Spinal cord (tissue), 10 donors: ENCODE measurements around the gene THAP8. TPM values are rescaled to one million over a fixed set of nuclear protein-coding genes. Genes with fewer than 3 reads are reported as not detected.

Experiments
- DNase-seq, 6 donors: peaks; one replicate each; pipeline versions ENCODE4 v3.0.0 to v3.0.0-alpha.2; 2013 to 2015; ENCODE audit warnings: low spot score in 6 of 6, low read depth in 4 of 6
- H3K27ac ChIP-seq: one replicate; pipeline ENCODE4 v1.5.1; 2013; ENCODE audit warnings: low read depth, low read length, control low read depth
- H3K27me3 ChIP-seq: one replicate; pipeline ENCODE4 v1.6.1; 2013; ENCODE audit warnings: low read length; ENCODE audit not compliant: control insufficient read depth, insufficient read depth
- H3K36me3 ChIP-seq: one replicate; pipeline ENCODE4 v1.6.1; 2013; ENCODE audit warnings: low read length; ENCODE audit not compliant: control insufficient read depth, insufficient read depth
- H3K4me1 ChIP-seq: one replicate; pipeline ENCODE4 v1.6.1; 2013; ENCODE audit warnings: low read length; ENCODE audit not compliant: control insufficient read depth, insufficient read depth
- H3K4me3 ChIP-seq: one replicate; pipeline ENCODE4 v1.5.1; 2013; ENCODE audit warnings: low read depth, low read length, control low read depth
- H3K9me3 ChIP-seq: one replicate; pipeline ENCODE4 v1.6.1; 2013; ENCODE audit warnings: low read length; ENCODE audit not compliant: control insufficient read depth, insufficient read depth
- WGBS: methylation state at CpG from one replicate; pipeline ENCODE4 v1.1.5; 2013; ENCODE audit warnings: missing lambda C conversion rate; ENCODE audit not compliant: insufficient coverage; 5-methylcytosine and 5-hydroxymethylcytosine counted together
- polyA plus RNA-seq, 2 donors: library from polyadenylated mRNA; unstranded; fragments of 120-200 nt; gene quantifications; one replicate each; pipeline ENCODE4 v1.2.1, GENCODE V29; 2013; ENCODE audit not compliant: insufficient read length in 2 of 2
- total RNA-seq, 2 donors: library from RNA; depleted of rRNA in 1 of 2; stranded (reverse); fragments of 120-200 nt in 1 of 2; fragments of >200 nt in 1 of 2; gene quantifications; one replicate each; pipeline versions ENCODE4 v1.2.3 to v1.2.4, GENCODE V29; 2013 to 2014
- donor health status: healthy.

THAP8 gene
- total and polyA plus RNA-seq, 4 donors, result 3.1 to 17.1 (median 11.7) TPM

GRCh38 chr19:36023432-36023831, 30.7 kb downstream of the THAP8 start:
- Histone ChIP-seq H3K9me3 (no peaks in the 10 kb centered on the region), H3K27me3 (no peaks in the 10 kb centered on the region), H3K36me3 (peaks cover 91% of the 10 kb centered on the region), H3K27ac (no peak overlapping the region), H3K4me3 (no peak overlapping the region), H3K4me1 (no peaks in the 10 kb centered on the region)
- WGBS, result no CpG with 5 or more reads among the region's 5 CpGs
- no peak for DNase-seq

- H3K36me3 ChIP-seq, result peaks cover 76% of the 10 kb centered on the region
- H3K9me3 ChIP-seq, result no peaks in the 10 kb centered on the region
- no peak overlapping the region for H3K27ac ChIP-seq
- H3K4me1 ChIP-seq, result peaks cover 5% of the 10 kb centered on the region
- WGBS, result 94% methylated on average over 18 of the region's 22 CpGs
- no peak overlapping the region for H3K4me3 ChIP-seq
- H3K27me3 ChIP-seq, result no peaks in the 10 kb centered on the region
- DNase-seq, result no peak
Observed at GRCh38 chr19:36019061-36019670, 34.9 kb downstream of the THAP8 start.

GRCh38 chr19:36014012-36014924, 39.8 kb downstream of the THAP8 start, which contains the start of gene ALKBH6:
ALKBH6 (minus strand) TSS chr19:36014213; CDS start chr19:36013397, 816 bp downstream.
- H3K9me3 ChIP-seq, result no peaks in the 10 kb centered on the region
- peaks cover 39% of the 10 kb centered on the region for H3K36me3 ChIP-seq
- H3K27ac ChIP-seq, result peak within 1 kb of the TSS; percentile 7
- peak; percentile 91 to 100 (median 98) for DNase-seq
- H3K27me3 ChIP-seq, result no peaks in the 10 kb centered on the region
- peak within 1 kb of the TSS; percentile 84 for H3K4me3 ChIP-seq
- H3K4me1 ChIP-seq, result peaks cover 22% of the 10 kb centered on the region
- WGBS, result 3% methylated on average over 39 of the region's 42 CpGs

DNA sequence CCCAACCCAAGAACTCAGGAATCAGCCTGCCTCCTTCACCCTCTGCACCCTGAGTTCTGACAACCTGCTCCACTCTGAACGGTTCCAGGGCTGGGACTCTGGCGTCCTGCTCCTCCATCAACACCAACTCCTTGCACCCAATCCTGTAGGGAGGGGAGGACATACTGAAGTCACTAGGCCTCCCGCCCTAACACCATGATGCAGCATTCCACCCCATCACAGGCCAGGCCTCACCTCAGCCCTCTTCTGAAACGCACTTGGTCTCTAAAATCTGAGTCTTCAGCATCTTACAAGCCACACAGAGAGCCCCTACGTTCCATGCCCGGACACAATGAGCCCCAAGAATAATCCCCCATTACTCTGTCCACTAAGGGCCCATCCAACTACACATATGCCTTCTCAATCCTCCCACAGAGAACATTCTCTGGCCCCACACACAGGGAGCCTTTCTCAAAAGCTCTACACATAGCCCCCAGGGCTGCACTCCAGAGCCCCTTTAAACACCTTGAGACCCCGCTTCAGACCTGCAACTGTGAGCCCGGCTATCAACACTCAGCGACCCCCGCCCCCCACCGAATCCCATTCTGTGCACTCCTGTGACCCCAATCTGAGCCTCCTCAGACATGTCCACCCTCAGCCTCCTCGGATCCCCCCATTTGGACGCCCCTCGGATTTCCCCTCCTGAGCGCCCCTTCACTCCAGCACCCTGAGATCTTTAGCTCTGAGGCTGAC, 40.6 kb downstream of the THAP8 start:
- no peaks in the 10 kb centered on the region for H3K27me3 ChIP-seq
- H3K4me1 ChIP-seq, result peaks cover 29% of the 10 kb centered on the region
- no peak overlapping the region for H3K27ac ChIP-seq
- 17% methylated on average over 13 of the region's 15 CpGs for WGBS
- H3K36me3 ChIP-seq, result peaks cover 31% of the 10 kb centered on the region
- H3K9me3 ChIP-seq, result no peaks in the 10 kb centered on the region
- H3K4me3 ChIP-seq, result peak overlapping the region; percentile 84
- no peak for DNase-seq

DNA sequence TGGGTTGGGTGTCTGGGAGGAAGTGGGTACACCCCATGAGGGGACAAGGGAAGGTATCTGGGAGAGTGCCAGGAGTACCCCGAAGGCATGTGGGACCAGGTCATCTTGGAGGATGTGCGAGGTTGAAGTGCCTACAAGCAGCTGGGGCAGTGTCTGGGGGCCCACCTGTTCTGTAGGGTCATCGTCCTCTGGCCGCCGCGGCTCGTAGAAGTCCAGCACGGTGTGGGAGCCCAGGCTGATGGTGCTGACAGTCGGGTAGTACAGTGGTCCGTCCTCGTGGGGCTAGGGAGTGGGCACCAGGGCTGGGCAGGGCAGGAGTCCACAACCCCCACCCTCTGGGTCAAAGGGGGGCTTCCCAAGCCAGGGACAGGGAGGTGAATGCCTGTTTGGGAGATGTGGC, 43.7 kb downstream of the THAP8 start:
- H3K9me3 ChIP-seq, result no peaks in the 10 kb centered on the region
- no peak overlapping the region for H3K4me3 ChIP-seq
- WGBS, result 96% methylated on average over 8 of the region's 11 CpGs
- H3K27ac ChIP-seq, result no peak overlapping the region
- no peak for DNase-seq
- H3K36me3 ChIP-seq, result peaks cover 16% of the 10 kb centered on the region
- peaks cover 34% of the 10 kb centered on the region for H3K4me1 ChIP-seq
- no peaks in the 10 kb centered on the region for H3K27me3 ChIP-seq

DNA sequence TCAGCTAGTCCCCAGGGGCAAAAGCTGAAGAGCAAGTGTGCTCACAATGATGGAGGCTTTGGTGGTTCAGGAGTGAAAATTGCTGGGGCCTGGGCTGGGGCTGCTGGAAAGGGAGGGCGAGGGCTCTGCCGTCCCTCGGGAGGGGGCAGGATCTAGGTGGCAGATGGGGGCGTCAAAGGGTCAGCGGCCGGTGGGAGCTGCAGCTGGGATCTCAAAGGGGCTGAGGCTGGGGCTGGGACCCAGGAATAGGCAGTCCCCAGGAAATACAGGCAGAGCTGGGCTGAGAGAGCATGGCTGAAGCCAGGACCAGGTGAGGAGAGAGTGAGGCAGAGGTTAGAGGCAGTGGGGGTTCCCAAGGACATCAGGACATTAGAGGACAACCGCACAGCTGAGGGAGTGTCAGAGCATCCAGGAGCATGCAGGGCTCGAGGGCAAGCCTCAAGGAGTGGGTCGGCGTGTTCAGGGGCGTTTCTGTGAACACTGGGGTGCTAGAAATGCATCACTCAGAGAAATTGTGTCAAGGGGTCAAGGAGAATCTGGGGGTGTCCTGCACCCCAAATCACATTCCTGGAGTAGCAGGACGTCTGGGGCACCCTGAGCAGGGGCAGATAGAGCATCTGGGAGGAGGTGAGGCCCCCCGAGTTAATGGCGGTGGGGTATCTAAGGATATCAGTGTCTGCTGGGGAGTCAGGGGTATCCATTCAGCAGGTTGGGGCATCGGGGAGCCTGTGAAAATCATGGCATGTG, 44.3 kb downstream of the THAP8 start:
- Histone ChIP-seq H3K4me3 (peak overlapping the region; percentile 32), H3K9me3 (no peaks in the 10 kb centered on the region), H3K36me3 (peaks cover 17% of the 10 kb centered on the region), H3K4me1 (peaks cover 34% of the 10 kb centered on the region), H3K27ac (no peak overlapping the region), H3K27me3 (no peaks in the 10 kb centered on the region)
- DNase-seq, result peak in 1 of 6 donors; percentile 6
- WGBS, result 58% methylated on average over 14 of the region's 15 CpGs

DNA sequence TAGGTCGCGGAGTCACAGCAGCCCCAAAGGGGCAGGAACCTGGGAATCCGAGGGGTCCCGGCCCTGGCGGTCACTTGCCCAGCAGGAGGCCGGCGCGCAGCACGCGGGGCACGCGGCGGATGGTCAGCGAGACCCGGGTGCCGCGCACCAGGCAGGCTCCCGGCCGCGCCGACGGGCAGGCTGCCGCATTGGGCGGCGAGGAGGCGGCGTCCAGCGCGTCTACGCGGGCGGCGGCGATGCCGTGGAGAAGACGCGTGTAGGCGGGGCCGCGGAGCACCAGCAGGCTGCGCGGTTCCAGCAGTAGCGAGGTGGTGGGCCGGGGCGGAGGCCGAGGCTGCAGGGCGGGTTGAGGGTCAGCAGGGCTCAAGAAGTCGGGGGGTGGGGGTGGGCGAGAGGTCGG, 44.9 kb downstream of the THAP8 start:
- peaks cover 29% of the 10 kb centered on the region for H3K4me1 ChIP-seq
- peak overlapping the region; percentile 32 for H3K4me3 ChIP-seq
- WGBS, result 1% methylated on average over 50 of the region's 50 CpGs
- no peaks in the 10 kb centered on the region for H3K9me3 ChIP-seq
- peaks cover 20% of the 10 kb centered on the region for H3K36me3 ChIP-seq
- H3K27ac ChIP-seq, result no peak overlapping the region
- H3K27me3 ChIP-seq, result no peaks in the 10 kb centered on the region
- peak in 2 of 6 donors; percentile 72 to 82 for DNase-seq

DNA sequence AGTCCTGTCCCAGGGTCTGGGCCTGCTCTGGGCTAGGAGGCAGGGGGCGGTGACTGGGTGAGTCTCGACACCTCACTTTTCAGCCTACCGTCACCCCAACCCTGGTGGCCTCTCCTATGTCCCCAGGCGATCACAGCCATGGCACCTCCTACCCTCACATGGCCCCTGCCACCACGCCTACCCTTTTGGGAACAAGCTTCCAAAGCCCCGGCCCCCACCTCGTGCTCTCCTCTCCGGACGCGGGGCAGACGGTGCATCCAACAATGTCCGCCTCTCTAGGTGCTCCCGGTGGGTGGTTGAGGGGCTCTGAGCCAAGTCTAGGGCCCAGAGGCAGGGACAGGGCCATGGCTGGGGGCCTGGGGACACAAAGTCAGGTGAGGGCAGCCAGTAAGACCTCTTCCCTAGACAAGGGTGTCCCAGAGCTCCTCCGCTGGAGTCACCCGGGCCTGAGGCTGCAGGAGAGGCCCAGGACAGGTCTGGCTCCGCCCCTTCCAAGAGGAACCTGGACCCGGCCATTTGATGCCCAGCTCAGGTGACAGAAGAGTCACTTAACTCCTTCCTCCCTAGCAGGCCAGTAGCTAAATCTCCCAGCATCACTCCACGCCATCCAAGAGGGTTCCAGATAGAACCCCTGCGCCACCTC, 45.6 kb downstream of the THAP8 start, which contains the start of gene SYNE4:
TSS of gene SYNE4 (minus strand) at position 478 of the 643 bp plus-strand sequence. CDS start at position 346, 132 bp downstream.
- Histone ChIP-seq H3K27ac (no peak within 1 kb of the TSS), H3K4me3 (peak within 1 kb of the TSS; percentile 32), H3K9me3 (no peaks in the 10 kb centered on the region), H3K4me1 (peaks cover 25% of the 10 kb centered on the region), H3K36me3 (peaks cover 21% of the 10 kb centered on the region), H3K27me3 (no peaks in the 10 kb centered on the region)
- 37% methylated on average over 14 of the region's 19 CpGs for WGBS
- peak in 2 of 6 donors; percentile 27 to 65 for DNase-seq
